Natural killer cell treated with Interleukin-12 subunit alpha and Interleukin-12 subunit beta and Interleukin-15 and Interleukin-18, amount 100 ng/mL, for 72 hours (primary cell): ENCODE measurements around the gene CACNB2. TPM values are rescaled to one million over a fixed set of nuclear protein-coding genes. Genes with fewer than 3 reads are reported as not detected.

ENCODE experiments used
- ATAC-seq, 2 donors: fragments of 150-1000 bp; cut with Tn5 transposase in 1 of 2; sonication (Bioruptor Pico), chemical (Tn5 transposase) in 1 of 2; 2 replicates each; pipeline ENCODE4 v1.10.0; 2021
- DNase-seq: peaks from one replicate; pipeline ENCODE4 v3.0.0; 2022; ENCODE audit warnings: low spot score
- H3K27ac Mint-ChIP-seq, 2 donors: 1 replicate in 1 of 2; 2 replicates in 1 of 2; pipeline ENCODE4 v1.8.0; 2022; ENCODE audit warnings: mixed read lengths in 2 of 2, mild to moderate bottlenecking in 1 of 2, moderate library complexity in 1 of 2
- H3K27me3 Mint-ChIP-seq, 2 donors: 1 replicate in 1 of 2; 2 replicates in 1 of 2; pipeline ENCODE4 v1.8.0; 2022; ENCODE audit warnings: mixed read lengths in 2 of 2
- H3K36me3 Mint-ChIP-seq: one replicate; pipeline ENCODE4 v1.8.0; 2022; ENCODE audit warnings: mixed read lengths
- H3K4me1 Mint-ChIP-seq, 2 donors: 1 replicate in 1 of 2; 2 replicates in 1 of 2; pipeline ENCODE4 v1.8.0; 2022; ENCODE audit warnings: low read depth in 2 of 2, mixed read lengths in 2 of 2, mild to moderate bottlenecking in 1 of 2
- H3K4me3 Mint-ChIP-seq: one replicate; pipeline ENCODE4 v1.8.0; 2022; ENCODE audit warnings: mixed read lengths
- H3K9me3 Mint-ChIP-seq: 2 replicates; pipeline ENCODE4 v1.8.0; 2022; ENCODE audit warnings: mixed read lengths
- total RNA-seq, 2 donors: library from RNA; stranded (reverse); gene quantifications; one replicate each; pipeline ENCODE4 v1.2.3, GENCODE V29; 2022

Gene CACNB2
- total RNA-seq, 2 donors from 2014 or later = not detected

DNA sequence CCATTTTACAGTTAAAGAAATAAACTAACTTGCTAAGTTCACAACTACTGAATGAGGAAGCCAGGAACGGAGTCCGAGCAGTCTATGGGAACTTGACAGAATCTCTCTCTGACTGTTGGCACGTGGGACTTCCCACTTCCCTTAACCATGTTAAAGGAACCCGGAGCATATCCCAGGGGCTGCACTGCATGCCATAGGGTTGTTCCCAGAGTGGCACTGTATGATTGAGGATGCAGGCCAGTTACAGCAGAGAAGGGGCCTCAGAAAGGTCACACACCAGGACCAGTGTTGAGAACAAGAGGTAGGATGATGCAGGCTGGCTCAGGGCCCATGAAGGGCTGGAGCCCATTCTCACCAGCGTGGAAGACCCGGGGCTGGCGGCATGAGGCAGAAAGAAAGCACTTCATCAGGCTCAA is 309.4 kb downstream of the CACNB2 start:
- no peak overlapping the region for H3K4me3 Mint-ChIP-seq
- no peaks in the 10 kb centered on the region for H3K36me3 Mint-ChIP-seq
- H3K9me3 Mint-ChIP-seq = no peaks in the 10 kb centered on the region
- H3K4me1 Mint-ChIP-seq = no peaks in the 10 kb centered on the region
- H3K27me3 Mint-ChIP-seq = peaks cover 9 to 10% of the 10 kb centered on the region in 2 donors
- no peak overlapping the region for H3K27ac Mint-ChIP-seq
- ATAC-seq (peak in 1 of 2 donors; percentile 46), DNase-seq (no peak)

GRCh38 chr10:18450298-18450697 is 310.1 kb downstream of the CACNB2 start:
- H3K4me1 Mint-ChIP-seq = no peaks in the 10 kb centered on the region
- no peak overlapping the region for H3K27ac Mint-ChIP-seq
- DNase-seq = no peak
- no peaks in the 10 kb centered on the region for H3K9me3 Mint-ChIP-seq
- H3K4me3 Mint-ChIP-seq = no peak overlapping the region
- no peak for ATAC-seq
- H3K27me3 Mint-ChIP-seq = peaks cover 9 to 10% of the 10 kb centered on the region in 2 donors
- no peaks in the 10 kb centered on the region for H3K36me3 Mint-ChIP-seq

GRCh38 chr10:18455086-18455884 is 315.1 kb downstream of the CACNB2 start:
- ATAC-seq = no peak
- Mint-ChIP-seq H3K36me3 (no peaks in the 10 kb centered on the region), H3K9me3 (no peaks in the 10 kb centered on the region), H3K27me3 (no peaks in the 10 kb centered on the region), H3K4me3 (no peak overlapping the region), H3K4me1 (no peaks in the 10 kb centered on the region), H3K27ac (no peak overlapping the region)
- DNase-seq = no peak

DNA sequence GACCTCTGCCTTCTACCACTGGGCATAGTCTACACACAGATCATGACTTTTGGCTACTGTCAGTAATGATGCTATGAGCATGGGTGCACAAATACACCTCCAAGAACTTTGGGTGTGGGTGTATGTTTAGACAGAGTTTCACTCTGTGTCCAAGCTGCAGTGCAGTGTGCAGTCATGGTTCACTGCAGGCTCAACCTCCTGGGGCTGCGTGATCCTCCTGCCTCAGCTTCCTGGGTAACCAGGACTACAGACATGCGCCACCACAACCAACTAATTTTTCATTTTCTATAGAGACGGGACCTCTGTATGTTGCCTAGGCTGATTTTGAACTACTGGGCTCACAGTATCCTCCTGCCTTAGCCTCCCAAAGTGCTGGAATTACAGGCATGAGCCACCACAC is 316.8 kb downstream of the CACNB2 start:
- no peak overlapping the region for H3K4me3 Mint-ChIP-seq
- peak in 1 of 2 donors; percentile 41 for ATAC-seq
- H3K4me1 Mint-ChIP-seq = no peaks in the 10 kb centered on the region
- no peak overlapping the region for H3K27ac Mint-ChIP-seq
- no peaks in the 10 kb centered on the region for H3K36me3 Mint-ChIP-seq
- H3K27me3 Mint-ChIP-seq = peaks cover 0 to 2% of the 10 kb centered on the region in 2 donors
- H3K9me3 Mint-ChIP-seq = no peaks in the 10 kb centered on the region
- no peak for DNase-seq

GRCh38 chr10:18460032-18460431 is 319.8 kb downstream of the CACNB2 start:
- no peak overlapping the region for H3K27ac Mint-ChIP-seq
- no peak for ATAC-seq
- peaks cover 0 to 2% of the 10 kb centered on the region in 2 donors for H3K27me3 Mint-ChIP-seq
- no peak overlapping the region for H3K4me3 Mint-ChIP-seq
- no peaks in the 10 kb centered on the region for H3K36me3 Mint-ChIP-seq
- no peaks in the 10 kb centered on the region for H3K4me1 Mint-ChIP-seq
- DNase-seq = no peak
- no peaks in the 10 kb centered on the region for H3K9me3 Mint-ChIP-seq

GRCh38 chr10:18463673-18464211 is 323.5 kb downstream of the CACNB2 start:
- no peak overlapping the region for H3K4me3 Mint-ChIP-seq
- no peak for DNase-seq
- H3K27ac Mint-ChIP-seq = no peak overlapping the region
- no peaks in the 10 kb centered on the region for H3K36me3 Mint-ChIP-seq
- no peaks in the 10 kb centered on the region for H3K4me1 Mint-ChIP-seq
- peaks cover 0 to 2% of the 10 kb centered on the region in 2 donors for H3K27me3 Mint-ChIP-seq
- ATAC-seq = no peak
- no peaks in the 10 kb centered on the region for H3K9me3 Mint-ChIP-seq

DNA sequence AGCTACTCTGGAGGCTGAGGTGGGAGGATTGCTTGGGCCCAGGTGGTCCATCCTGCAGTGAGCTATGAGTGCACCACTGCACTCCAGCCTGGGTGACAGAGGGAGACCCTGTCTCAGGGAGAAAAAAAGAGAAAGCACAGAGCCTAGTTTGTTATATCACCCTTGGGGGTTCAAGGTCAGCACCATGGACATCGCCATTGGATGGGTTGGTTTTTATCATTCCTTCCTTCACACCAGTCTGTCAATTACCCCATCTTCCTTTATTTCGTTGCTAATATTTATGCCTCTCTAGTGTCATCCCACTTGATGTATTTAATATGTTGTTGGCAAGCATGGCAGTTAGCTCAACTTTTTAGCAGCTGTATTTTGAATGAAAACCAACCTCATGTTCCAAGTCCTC is 328.9 kb downstream of the CACNB2 start:
- peaks cover 0 to 3% of the 10 kb centered on the region in 2 donors for H3K4me1 Mint-ChIP-seq
- H3K4me3 Mint-ChIP-seq = no peak overlapping the region
- no peak for DNase-seq
- no peak overlapping the region for H3K27ac Mint-ChIP-seq
- H3K9me3 Mint-ChIP-seq = no peaks in the 10 kb centered on the region
- no peaks in the 10 kb centered on the region for H3K36me3 Mint-ChIP-seq
- peaks cover 0 to 3% of the 10 kb centered on the region in 2 donors for H3K27me3 Mint-ChIP-seq
- ATAC-seq = no peak

DNA sequence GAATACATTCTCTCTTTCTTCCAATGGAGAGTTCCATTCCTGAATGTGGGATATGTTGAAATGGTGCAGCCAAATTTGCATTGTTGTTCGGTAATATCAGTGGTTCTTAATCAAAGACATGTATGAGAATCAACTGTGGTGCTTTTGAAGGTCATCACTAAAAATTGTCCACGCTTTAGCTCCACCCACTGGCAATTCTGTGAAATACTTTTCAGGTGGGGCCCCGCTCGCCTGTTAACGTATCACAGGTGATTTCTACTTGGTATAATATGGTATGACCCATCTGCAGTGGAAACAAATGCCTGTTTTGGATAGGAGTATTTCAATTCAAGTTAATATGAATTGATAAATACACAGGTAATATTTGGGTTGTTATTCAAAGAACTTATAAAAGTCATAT is 332.8 kb downstream of the CACNB2 start:
- Mint-ChIP-seq H3K36me3 (no peaks in the 10 kb centered on the region), H3K9me3 (no peaks in the 10 kb centered on the region), H3K4me3 (no peak overlapping the region), H3K27ac (no peak overlapping the region), H3K4me1 (peaks cover 0 to 3% of the 10 kb centered on the region in 2 donors), H3K27me3 (peaks cover 3 to 6% of the 10 kb centered on the region in 2 donors)
- DNase-seq (no peak), ATAC-seq (no peak)

GRCh38 chr10:18473424-18474117 is 333.3 kb downstream of the CACNB2 start:
- Mint-ChIP-seq H3K4me1 (peaks cover 0 to 3% of the 10 kb centered on the region in 2 donors), H3K27me3 (peaks cover 3 to 6% of the 10 kb centered on the region in 2 donors), H3K9me3 (no peaks in the 10 kb centered on the region), H3K27ac (no peak overlapping the region), H3K4me3 (no peak overlapping the region), H3K36me3 (no peaks in the 10 kb centered on the region)
- ATAC-seq (no peak), DNase-seq (no peak)

DNA sequence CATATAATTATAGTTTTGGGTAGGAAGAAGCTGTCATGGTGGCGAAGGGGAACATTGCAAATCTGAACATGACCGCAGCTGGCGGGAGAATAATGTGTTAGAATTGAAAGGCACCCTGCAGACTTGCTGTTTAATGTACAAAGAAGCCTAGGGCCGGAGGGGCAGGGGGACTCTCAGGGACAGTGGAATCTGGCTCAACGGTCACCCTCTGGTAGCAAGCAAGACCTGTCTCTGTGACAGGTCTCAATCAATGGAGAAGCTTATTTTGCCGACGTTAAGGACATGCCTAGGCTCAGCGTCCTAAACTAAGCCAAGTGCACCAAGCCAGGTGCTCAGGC is 333.9 kb downstream of the CACNB2 start:
- H3K4me1 Mint-ChIP-seq = peaks cover 0 to 3% of the 10 kb centered on the region in 2 donors
- H3K4me3 Mint-ChIP-seq = no peak overlapping the region
- no peak for ATAC-seq
- no peak for DNase-seq
- no peaks in the 10 kb centered on the region for H3K9me3 Mint-ChIP-seq
- no peaks in the 10 kb centered on the region for H3K36me3 Mint-ChIP-seq
- H3K27ac Mint-ChIP-seq = no peak overlapping the region
- H3K27me3 Mint-ChIP-seq = peaks cover 3 to 6% of the 10 kb centered on the region in 2 donors

GRCh38 chr10:18476076-18476647 is 335.9 kb downstream of the CACNB2 start:
- Mint-ChIP-seq H3K36me3 (no peaks in the 10 kb centered on the region), H3K9me3 (no peaks in the 10 kb centered on the region), H3K4me1 (peaks cover 0 to 3% of the 10 kb centered on the region in 2 donors), H3K27me3 (peaks cover 3 to 6% of the 10 kb centered on the region in 2 donors), H3K4me3 (no peak overlapping the region), H3K27ac (no peak overlapping the region)
- ATAC-seq = no peak
- DNase-seq = no peak

- DNase-seq = no peak
- Mint-ChIP-seq H3K27ac (no peak overlapping the region), H3K36me3 (no peaks in the 10 kb centered on the region), H3K9me3 (no peaks in the 10 kb centered on the region), H3K27me3 (peaks cover 0 to 6% of the 10 kb centered on the region in 2 donors), H3K4me1 (no peaks in the 10 kb centered on the region), H3K4me3 (no peak overlapping the region)
- ATAC-seq = no peak
Observed at GRCh38 chr10:18478354-18478753, 338.1 kb downstream of the CACNB2 start.

GRCh38 chr10:18479502-18479901 is 339.3 kb downstream of the CACNB2 start:
- Mint-ChIP-seq H3K9me3 (no peaks in the 10 kb centered on the region), H3K4me3 (no peak overlapping the region), H3K27ac (no peak overlapping the region), H3K4me1 (no peaks in the 10 kb centered on the region), H3K27me3 (peaks cover 0 to 6% of the 10 kb centered on the region in 2 donors), H3K36me3 (no peaks in the 10 kb centered on the region)
- DNase-seq (no peak), ATAC-seq (no peak)
